Measurements from ENCODE around the gene KRTAP10-12.

Gene KRTAP10-12

GRCh38 chr21:44712203-44713028 is 15.4 kb downstream of the KRTAP10-12 start:
- no peak for DNase-seq

DNA sequence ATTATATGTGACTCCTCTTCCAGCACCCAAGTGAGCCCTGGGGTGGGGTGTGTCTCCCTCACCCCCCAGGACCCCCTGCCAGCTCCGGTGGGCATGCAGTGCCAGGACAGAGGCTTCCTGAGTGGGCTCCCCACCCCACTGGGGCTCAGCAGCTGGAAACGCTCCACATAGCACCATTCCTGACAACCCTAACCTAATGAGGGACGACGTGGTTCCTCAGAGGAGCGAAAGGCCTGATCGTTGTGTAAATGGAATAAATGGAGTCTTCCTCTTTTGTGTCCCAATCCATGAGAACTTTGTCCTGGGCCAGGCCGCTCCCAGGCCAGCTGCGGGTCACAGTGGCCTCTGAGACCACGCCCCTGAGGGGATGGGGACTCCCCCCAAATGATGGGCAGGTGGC is 16.2 kb downstream of the KRTAP10-12 start:
- DNase-seq = no peak

DNA sequence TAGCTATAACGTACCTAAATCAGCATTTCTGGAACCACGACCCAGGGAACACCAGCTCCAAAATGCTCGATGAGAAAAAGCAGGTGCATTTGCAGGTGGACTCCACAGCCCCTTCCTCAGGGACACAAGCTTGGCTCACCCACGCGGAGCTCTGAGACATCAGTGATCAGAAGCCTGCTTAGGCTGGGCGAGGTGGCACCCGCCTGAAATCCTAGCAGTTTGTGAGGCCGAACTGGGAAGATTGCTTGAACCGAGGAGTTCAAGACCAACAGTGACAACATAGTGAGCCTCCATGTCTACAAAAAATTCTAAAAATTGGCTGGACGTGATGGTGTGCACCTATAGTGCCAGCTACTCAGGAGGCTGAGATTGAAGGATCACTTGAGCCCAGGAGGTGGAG is 16.9 kb downstream of the KRTAP10-12 start:
- DNase-seq = no peak

DNA sequence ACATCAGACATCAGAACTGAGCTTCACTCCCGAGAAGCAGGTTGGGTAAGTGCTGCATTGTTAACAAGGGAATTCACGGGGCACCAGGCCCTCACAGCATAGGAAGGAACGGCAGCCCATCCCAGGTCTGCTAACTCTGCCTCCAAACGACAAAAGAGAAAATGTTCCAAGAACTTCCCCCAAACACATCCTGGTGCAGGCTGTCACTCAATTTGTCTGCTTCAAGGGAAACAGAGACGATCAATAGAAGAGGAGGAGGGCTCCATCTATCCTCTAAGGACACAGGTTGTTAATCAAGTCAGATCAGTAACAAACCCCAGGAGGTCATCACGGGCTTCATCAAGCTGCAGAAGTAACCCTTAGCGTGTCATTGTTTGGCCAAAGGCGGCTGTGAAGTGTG is 17.9 kb downstream of the KRTAP10-12 start:
- DNase-seq = no peak

- no peak for DNase-seq
These were observed 20.0 kb downstream of the KRTAP10-12 start for GRCh38 chr21:44716984-44717383.

GRCh38 chr21:44718093-44718492 is 21.1 kb downstream of the KRTAP10-12 start:
- DNase-seq = no peak

GRCh38 chr21:44718571-44718970 is 21.6 kb downstream of the KRTAP10-12 start:
- DNase-seq = no peak

DNA sequence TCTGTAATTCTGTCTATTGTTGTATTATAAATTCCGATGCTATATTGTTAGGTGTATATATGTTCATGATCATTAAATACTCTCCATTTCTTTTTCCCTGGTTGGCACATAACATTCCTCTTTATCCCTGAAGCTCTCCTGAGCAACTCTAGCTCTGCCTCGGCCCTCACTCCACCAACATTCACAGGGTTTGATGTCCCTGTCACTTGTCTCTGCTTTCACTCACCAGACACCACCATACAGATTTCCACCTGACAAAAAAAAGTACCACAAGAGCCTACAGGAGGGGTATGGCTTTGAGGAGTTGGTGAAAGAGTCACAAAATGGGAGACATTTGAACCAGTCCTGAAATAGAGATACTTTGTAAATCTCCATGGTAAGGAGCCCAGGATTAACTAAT is 23.2 kb downstream of the KRTAP10-12 start:
- no peak for DNase-seq

- no peak for DNase-seq
These were observed 25.8 kb downstream of the KRTAP10-12 start for GRCh38 chr21:44722731-44723130.

DNA sequence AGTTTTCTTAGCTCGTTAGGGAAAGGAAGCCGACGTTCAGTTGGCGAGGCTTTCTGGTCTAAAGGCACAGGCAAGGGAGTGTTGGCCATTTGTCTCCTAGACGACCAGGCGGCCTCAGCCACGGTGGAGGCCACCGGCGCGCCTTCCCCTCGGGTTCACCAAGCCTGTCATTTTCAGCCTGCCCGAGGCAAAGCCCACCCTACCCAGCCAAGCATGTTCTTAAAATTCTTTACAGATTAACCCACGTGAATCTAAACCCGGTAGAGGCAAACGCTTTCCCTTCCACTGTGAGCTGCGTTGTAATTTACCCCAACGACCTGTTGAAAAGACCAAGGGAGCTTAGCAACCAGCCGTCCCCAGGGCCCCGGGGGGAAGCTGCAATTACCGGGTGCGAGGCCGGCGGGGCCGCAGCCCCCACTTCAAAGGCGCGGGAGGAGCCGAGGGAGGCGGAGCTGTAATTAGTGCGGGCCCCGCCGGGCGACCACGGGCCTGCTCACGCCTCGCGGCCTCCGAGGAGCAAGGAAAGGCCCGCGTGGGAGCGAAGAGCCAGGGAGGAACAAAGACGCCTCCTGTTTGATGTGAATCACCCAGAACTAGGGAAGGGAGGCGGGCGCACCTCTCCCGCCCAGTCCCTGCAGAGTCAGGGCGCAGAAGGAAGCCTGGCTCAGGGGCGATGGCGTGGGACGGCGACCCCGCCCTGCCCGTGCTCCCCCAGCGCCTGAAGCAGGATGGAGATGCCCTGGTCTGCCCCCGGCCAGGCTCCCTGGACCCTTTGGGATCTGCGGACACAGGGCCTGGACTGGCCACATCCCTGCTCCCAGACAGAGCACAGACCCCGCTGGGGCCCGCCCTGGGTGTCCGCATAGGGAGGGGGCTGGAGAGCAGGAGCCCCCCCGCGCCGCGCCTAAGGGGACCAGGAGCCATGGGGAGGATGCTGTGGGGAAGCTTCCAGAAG is 26.5 kb downstream of the KRTAP10-12 start:
- no peak for DNase-seq

DNA sequence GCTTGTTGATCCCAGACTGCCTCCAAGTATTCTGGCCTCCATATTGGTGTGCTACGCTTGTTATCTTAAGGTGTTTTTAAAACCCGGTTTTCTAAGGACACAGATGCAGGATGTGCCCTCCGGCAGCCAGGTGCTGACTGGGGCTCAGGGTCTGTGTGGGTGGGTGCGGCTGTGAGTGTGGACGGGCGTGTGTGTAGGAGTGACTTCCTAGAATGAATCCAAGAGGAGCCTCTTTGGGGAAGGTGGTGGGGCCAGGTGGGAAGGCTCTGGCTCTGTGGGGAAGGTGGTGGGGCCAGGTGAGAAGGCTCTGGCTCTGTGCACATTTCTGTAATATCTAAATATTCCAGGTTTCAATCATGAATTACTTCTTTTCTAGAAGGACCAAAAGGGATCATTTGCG is 27.2 kb downstream of the KRTAP10-12 start:
- DNase-seq = no peak

- DNase-seq = no peak
These were observed 28.0 kb downstream of the KRTAP10-12 start for GRCh38 chr21:44724926-44725325.

DNA sequence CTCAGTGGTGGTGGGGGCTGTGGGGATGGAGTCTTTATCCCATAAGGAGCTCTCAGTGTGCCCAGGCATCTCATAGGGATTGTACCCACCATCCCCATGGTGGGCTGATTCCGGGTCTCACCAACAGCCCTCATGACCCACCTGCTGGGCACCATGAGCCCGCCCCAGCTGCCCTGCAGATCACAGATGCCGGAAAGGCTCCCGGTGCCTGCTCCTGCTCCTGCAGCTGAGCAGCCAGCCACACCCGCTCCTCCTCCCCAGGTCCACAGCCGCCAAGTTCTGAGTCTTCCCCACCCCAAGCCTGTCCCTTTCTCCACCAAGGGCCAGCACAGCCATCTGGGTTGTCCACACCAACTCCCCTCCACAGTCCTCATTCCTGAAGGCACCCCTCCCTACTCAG is 29.9 kb downstream of the KRTAP10-12 start:
- DNase-seq = no peak

GRCh38 chr21:44727321-44727720 is 30.3 kb downstream of the KRTAP10-12 start:
- no peak for DNase-seq

DNA sequence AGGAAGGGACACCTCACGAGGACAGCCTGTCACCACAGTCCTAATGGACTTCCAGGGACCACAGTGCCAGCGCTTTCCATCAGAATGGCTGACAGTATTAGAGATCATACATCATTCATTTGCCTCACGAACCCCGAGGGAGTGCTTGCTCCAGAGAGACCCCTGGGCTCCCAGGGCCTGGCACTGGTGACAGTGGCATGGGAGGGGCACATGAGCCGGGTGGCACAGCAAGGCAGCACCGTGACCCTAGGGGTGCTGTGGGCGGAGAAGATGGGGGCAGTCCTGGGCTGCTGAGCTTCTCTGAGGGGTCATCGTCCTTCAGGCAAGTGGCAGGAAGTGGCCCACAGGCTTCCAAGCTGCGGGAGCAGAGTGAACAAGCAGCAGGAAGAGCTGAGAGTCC is 30.8 kb downstream of the KRTAP10-12 start:
- DNase-seq = no peak

DNA sequence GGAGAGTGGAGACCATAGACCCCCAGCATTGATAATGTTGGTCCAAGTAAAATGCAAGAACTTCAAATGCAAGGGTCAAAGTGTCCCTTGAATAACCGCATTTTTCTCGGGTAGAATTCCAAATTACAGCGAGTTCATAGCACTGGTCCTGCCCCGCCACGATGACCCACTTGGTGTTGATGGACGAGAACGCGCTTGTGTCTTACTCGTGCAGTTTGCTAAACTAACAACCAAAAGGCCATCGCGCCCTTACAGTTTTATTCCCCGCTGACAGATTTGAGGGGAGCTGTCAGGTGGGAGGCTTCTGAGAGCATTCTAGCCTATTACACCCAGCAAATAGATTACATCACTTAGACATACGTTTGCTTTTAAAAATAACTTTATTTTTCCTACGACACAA is 31.7 kb downstream of the KRTAP10-12 start:
- DNase-seq = no peak

DNA sequence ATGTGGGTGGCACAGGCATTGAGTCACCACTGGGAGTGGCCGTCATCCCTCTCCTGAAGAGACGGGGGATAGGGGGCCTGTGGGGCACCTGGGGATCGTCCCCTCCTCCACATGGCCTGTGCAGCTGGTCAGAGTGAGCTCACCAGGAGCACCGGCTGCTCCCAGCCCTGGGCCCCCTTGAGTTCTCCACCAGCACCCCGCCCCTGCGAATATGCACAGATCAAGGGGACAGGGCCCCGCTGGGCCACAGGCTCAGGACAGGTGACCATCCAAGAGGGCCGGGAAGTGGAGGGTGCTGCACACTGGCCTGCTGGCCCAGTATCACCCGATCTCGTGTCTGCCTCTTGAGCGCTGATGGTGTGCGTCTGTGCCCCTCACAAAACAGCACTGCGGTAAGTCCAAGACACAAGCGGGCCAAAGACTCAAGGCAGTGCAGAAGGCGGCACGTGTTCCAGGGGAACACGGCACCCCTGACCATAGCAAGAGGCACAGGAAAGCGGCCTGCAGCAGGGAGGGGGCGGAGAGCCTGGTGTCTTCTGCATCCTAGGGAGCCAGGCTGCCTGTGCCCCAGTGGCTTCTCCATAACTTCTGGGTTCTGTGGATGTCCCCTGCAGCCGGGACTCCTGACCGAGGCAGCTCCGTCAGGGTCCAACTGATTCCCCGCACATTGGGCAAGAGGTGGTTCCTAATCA is 32.5 kb downstream of the KRTAP10-12 start:
- no peak for DNase-seq

DNA sequence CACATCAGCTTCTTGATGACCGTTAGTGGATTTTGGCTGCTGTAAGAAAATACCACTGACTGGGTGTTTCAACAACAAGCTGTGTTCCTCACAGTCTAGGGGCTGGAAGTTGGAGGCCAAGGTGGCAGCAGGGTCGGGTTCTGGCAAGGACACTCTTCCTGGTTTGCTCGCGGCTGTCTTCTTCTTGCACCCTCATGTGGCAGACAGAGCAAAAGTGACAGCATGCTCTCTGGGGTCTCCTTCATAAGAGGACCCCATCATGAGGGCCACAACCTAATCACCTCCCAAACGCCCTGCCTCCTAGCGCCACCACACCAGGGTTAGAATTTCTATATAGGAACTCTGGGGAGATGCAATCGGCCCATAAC is 33.0 kb downstream of the KRTAP10-12 start:
- no peak for DNase-seq

GRCh38 chr21:44730951-44731579 is 34.1 kb downstream of the KRTAP10-12 start:
- DNase-seq = no peak

GRCh38 chr21:44732263-44732662 is 35.3 kb downstream of the KRTAP10-12 start:
- DNase-seq = no peak

DNA sequence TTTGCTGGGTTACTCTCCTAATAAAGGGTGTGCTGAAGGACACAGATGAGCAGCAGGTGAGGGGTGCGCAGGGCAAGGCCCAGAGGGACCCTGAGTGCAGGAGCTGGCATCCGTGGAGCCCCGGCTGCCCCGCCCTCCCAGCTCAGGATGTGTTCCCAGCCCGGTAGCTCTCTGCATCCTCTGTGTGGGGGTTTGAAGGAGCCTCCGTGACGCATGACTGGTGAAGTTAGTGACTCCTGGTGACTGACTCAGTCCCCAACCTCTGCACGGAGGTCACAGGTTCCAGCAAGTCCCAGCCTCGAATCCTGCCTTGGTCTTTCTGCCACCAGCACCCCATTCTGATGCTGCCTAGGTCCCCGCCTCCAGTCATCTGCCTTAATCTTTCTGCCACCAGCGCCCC is 36.0 kb downstream of the KRTAP10-12 start:
- DNase-seq = no peak

GRCh38 chr21:44734026-44734745 is 37.2 kb downstream of the KRTAP10-12 start:
- DNase-seq = no peak
